Adrenal gland (tissue), 12 donors: ENCODE data around the gene TBC1D1. TPM values are rescaled to one million over a fixed set of nuclear protein-coding genes. Genes with fewer than 3 reads are reported as not detected.

Experiments used
- DNase-seq, 7 donors: peaks; one replicate each; pipeline ENCODE4 v3.0.0-alpha.2; 2019 to 2020
- H3K27ac ChIP-seq, 5 donors: fragments of 200-600 bp; sonication (generic) in 4 of 5; 1 replicate in 3 of 5; 2 replicates in 2 of 5; pipeline versions ENCODE4 v1.5.1 to v1.8.0; 2016 to 2020; ENCODE audit warnings: mild to moderate bottlenecking in 1 of 5
- H3K27me3 ChIP-seq: fragments of 200-600 bp; 2 replicates; pipeline ENCODE4 v1.8.0; 2021
- H3K36me3 ChIP-seq, 2 donors: fragments of 200-600 bp; replicated peaks in 1 of 2; 1 replicate in 1 of 2; 2 replicates in 1 of 2; pipeline versions ENCODE4 v1.5.1 to v1.8.0; 2018 to 2022
- H3K4me1 ChIP-seq, 2 donors: fragments of 200-600 bp; replicated peaks in 1 of 2; 1 replicate in 1 of 2; 2 replicates in 1 of 2; pipeline versions ENCODE4 v1.5.1 to v1.8.0; 2018 to 2021
- H3K4me3 ChIP-seq, 4 donors: fragments of 200-600 bp; sonication (generic) in 3 of 4; one replicate each; pipeline ENCODE4 v1.5.1; 2016 to 2018
- H3K9me3 ChIP-seq, 3 donors: fragments of 200-600 bp; sonication (generic) in 1 of 3; replicated peaks in 1 of 3; 1 replicate in 2 of 3; 2 replicates in 1 of 3; pipeline versions ENCODE4 v1.5.1 to v1.8.0; 2016 to 2021
- POLR2A ChIP-seq, 2 donors: fragments of 450-650 bp; IDR thresholded peaks; one replicate each; pipeline ENCODE4 v1.6.1; 2017; ENCODE audit warnings: antibody characterized with exemption in 2 of 2, mild to moderate bottlenecking in 2 of 2, moderate library complexity in 1 of 2
- WGBS, 4 donors: extraction: QIAGEN DNeasy Blood & Tissue Kit in 2 of 4; methylation state at CpG; one replicate each; pipeline versions ENCODE4 v1.1.5 to v1.1.7; 2013 to 2017; 5-methylcytosine and 5-hydroxymethylcytosine counted together
- intact Hi-C, 2 donors: fragments of 100-400 bp; cut with DNase I; formaldehyde crosslinking; loops; one replicate each; pipeline versions ENCODE4 v1.14.1 to v1.15.0; 2022 to 2023
- polyA plus RNA-seq, 3 donors: library from polyadenylated mRNA; stranded (reverse); fragments of 200-250 nt in 2 of 3; fragments of 350-450 nt in 1 of 3; fragmentation: Illumina TruSeq in 1 of 3; extraction: RNeasy Lipid Tissue Mini Kit (QIAGEN cat#74804) in 1 of 3; gene quantifications; one replicate each; pipeline ENCODE4 v1.2.3, GENCODE V29; 2013 to 2014
- total RNA-seq, 9 donors: library from RNA; depleted of rRNA in 4 of 9; stranded (reverse); fragments of >200 nt in 4 of 9; fragments of 120-200 nt in 1 of 9; fragmentation: NEBNext Ultra II Directional in 1 of 9; extraction: Animal tissue kit (Norgen Biotek cat#: 25700) in 1 of 9; gene quantifications; one replicate each; pipeline versions ENCODE4 v1.1.0 to v1.2.4, GENCODE V29; 2013 to 2023
- TF ChIP-seq, protein P1 (sequence below), 6 experiments: fragments of 450-650 bp in 4 of 6; fragments of 200-600 bp in 2 of 6; sonication (generic) in 1 of 6; IDR thresholded peaks; 1 replicate in 5 of 6; 2 replicates in 1 of 6; pipeline versions ENCODE4 v1.5.1 to v1.8.0; 2016 to 2021; ENCODE audit warnings: antibody characterized with exemption in 6 of 6, mild to moderate bottlenecking in 2 of 6, moderate library complexity in 1 of 6
- donor health status: healthy with polysubstance abuse.
- donor health status: Bipolar disorder and iron deficiency.
- donor health status: DM: yes; HTN: yes; CAD: no.
- donor health status: DM: no; HTN: no; CAD: no.
- donor health status: DM: no; HTN: no; CAD: no.
- donor health status: DM: yes; HTN: yes; CAD: no.

The TBC1D1 gene
- total and polyA plus RNA-seq, 12 donors: 16.3 to 77.3 (median 25.7) TPM

GRCh38 chr4:38166768-38167167, 275.9 kb downstream of the TBC1D1 start:
- peaks cover 0 to 10% of the 10 kb centered on the region in 2 donors for H3K4me1 ChIP-seq
- no peaks in the 10 kb centered on the region for H3K27me3 ChIP-seq
- no peaks in the 10 kb centered on the region for H3K9me3 ChIP-seq
- 58 to 64% (median 60%) methylated on average over 3 of the region's 3 CpGs for WGBS, 4 donors
- no peak for DNase-seq
- intact Hi-C loops: no loop called here
- no peak overlapping the region for H3K4me3 ChIP-seq
- H3K27ac ChIP-seq: no peak overlapping the region
- TF ChIP-seq POLR2A (IDR thresholded peaks at IDR 0.05): no peak
- TF ChIP-seq, protein P1, sequence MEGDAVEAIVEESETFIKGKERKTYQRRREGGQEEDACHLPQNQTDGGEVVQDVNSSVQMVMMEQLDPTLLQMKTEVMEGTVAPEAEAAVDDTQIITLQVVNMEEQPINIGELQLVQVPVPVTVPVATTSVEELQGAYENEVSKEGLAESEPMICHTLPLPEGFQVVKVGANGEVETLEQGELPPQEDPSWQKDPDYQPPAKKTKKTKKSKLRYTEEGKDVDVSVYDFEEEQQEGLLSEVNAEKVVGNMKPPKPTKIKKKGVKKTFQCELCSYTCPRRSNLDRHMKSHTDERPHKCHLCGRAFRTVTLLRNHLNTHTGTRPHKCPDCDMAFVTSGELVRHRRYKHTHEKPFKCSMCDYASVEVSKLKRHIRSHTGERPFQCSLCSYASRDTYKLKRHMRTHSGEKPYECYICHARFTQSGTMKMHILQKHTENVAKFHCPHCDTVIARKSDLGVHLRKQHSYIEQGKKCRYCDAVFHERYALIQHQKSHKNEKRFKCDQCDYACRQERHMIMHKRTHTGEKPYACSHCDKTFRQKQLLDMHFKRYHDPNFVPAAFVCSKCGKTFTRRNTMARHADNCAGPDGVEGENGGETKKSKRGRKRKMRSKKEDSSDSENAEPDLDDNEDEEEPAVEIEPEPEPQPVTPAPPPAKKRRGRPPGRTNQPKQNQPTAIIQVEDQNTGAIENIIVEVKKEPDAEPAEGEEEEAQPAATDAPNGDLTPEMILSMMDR (IDR thresholded peaks at IDR 0.05): no peak
- no peaks in the 10 kb centered on the region for H3K36me3 ChIP-seq

DNA sequence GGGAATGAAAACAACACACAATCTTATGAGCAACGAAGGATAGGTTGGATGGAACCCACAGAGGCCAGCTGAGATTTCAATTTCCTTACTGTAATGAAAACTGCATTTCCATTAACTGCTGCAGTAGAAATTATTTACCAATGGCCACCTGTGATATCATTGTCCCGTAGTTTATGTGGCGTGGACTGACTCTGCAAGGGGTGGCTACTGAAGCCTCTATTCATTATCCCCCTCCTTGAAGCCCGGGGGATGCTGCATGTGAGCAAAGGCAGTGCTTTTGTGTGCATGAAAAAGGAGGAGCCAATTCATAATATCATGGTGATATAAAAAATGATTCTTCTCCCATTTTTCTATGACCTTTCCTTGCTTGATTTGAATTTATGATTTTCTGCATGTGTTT, 277.1 kb downstream of the TBC1D1 start:
- Histone ChIP-seq H3K36me3 (no peaks in the 10 kb centered on the region), H3K27ac (no peak overlapping the region), H3K4me1 (no peaks in the 10 kb centered on the region), H3K9me3 (no peaks in the 10 kb centered on the region), H3K4me3 (no peak overlapping the region), H3K27me3 (no peaks in the 10 kb centered on the region)
- TF ChIP-seq POLR2A (IDR thresholded peaks at IDR 0.05): no peak
- TF ChIP-seq, protein P1 (IDR thresholded peaks at IDR 0.05): no peak
- WGBS, 4 donors: 78 to 88% (median 82%) methylated on average over 4 of the region's 4 CpGs
- DNase-seq: no peak
- intact Hi-C loops: no loop called here

- Histone ChIP-seq H3K36me3 (no peaks in the 10 kb centered on the region), H3K4me1 (no peaks in the 10 kb centered on the region), H3K9me3 (no peaks in the 10 kb centered on the region), H3K27me3 (no peaks in the 10 kb centered on the region), H3K27ac (no peak overlapping the region), H3K4me3 (no peak overlapping the region)
- intact Hi-C loops: no loop called here
- no peak for TF ChIP-seq POLR2A (IDR thresholded peaks at IDR 0.05)
- TF ChIP-seq, protein P1 (IDR thresholded peaks at IDR 0.05): no peak
- DNase-seq: peak in 1 of 7 donors; percentile 44
- 48 to 55% (median 53%) methylated on average over 5 of the region's 5 CpGs for WGBS, 4 donors
Observed at GRCh38 chr4:38169524-38169923, 278.6 kb downstream of the TBC1D1 start.

DNA sequence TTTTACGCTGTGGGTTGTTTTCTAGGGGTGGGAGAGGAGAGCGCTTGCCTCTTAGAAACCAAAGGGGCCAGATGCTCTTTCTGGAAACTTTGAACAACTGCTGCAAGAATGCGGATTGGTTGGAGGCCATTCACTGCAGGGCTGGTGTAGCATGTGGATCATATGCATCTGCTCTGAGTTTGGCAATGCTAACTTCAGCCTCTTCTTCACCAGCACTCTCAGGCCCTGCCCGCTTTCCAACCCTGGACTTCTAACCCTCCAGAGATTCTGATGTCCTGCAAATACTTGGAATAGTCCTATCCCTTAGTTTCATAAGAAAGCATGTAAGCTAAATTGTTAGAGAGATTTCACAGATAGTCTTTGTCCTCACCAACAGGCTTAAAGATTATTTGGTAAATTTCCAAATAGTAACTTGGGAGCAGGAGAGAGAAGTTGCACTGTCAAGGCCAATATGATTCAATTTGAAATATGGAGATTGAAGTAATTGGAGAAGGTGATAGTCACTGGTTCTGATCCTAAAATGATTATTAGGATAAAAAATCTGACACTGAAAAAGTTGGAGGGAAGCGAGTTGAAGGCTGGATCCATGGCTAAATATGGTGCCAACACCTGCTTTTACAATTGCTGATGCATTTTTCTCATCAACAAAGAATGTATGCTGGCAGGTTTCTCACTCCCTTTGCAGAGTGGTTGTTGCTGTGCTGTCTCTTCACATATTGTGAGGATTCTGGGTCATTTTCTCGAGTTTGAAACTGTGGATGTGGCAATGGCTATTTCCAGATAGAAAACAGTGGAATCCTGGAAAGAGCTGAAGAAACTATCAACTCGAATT, 279.7 kb downstream of the TBC1D1 start:
- intact Hi-C loops: no loop called here
- Histone ChIP-seq H3K9me3 (no peaks in the 10 kb centered on the region), H3K27me3 (no peaks in the 10 kb centered on the region), H3K27ac (no peak overlapping the region), H3K36me3 (no peaks in the 10 kb centered on the region), H3K4me1 (no peaks in the 10 kb centered on the region), H3K4me3 (no peak overlapping the region)
- TF ChIP-seq, protein P1 (IDR thresholded peaks at IDR 0.05): no peak
- TF ChIP-seq POLR2A (IDR thresholded peaks at IDR 0.05): no peak
- no peak for DNase-seq
- 86 to 90% (median 87%) methylated on average over 7 of the region's 7 CpGs for whole genome bisulfite sequencing, 4 donors
